HG02973 (cell line): ENCODE measurements around the gene TFEC.
"Not testable (repeated sequence)": the region's sequence is repeated elsewhere in the genome, so short reads cannot be mapped to it uniquely, and the experiment has no call there.

ENCODE experiments used
- ATAC-seq: cut with Tn5 transposase; IDR thresholded peaks from one replicate; pipeline ENCODE4 v1.9.1; 2021; ENCODE audit warnings: moderate library complexity; ENCODE audit not compliant: unreplicated experiment

The TFEC gene

DNA sequence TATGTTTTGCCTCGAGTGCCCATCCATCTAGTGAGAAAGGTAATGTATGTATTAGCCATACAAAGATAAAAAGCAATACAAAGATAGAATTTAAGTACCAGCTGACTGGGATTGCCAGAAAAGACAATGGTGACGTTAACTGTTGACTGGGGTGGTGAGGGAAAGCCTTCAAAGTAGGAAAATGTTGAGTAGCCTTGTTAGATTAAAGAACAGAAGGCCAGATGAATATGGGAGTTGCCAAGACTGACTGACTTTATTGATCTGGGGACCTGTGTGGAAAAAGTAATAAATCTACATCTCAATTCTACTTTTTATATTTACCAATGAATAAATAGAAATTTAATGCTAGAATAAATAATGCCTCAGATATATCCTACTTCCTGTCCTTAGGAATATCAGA is 97.7 kb downstream of the TFEC start:
- ATAC-seq, result no peak

DNA sequence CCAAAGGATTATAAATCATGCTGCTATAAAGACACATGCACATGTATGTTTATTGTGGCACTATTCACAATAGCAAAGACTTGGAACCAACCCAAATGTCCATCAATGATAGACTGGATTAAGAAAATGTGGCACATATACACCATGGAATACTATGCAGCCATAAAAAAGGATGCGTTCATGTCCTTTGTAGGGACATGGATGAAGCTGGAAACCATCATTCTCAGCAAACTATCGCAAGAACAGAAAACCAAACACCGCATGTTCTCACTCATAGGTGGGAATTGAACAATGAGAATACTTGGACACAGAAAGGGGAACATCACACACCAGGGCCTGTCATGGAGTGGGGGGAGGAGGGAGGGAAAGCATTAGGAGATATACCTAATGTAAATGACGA is 100.4 kb downstream of the TFEC start:
- not testable (repeated sequence) for ATAC-seq

DNA sequence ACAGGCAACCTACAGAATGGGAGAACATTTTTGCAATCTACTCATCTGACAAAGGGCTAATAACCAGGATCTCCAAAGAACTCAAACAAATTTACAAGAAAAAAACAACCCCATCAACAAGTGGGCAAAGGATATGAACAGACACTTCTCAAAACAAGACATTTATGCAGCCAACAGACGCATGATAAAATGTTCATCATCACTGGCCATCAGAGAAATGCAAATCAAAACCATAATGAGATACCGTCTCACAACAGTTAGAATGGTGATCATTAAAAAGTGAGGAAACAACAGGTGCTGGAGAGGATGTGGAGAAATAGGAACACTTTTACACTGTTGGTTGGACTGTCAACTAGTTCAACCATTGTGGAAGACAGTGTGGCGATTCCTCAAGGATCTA is 100.8 kb downstream of the TFEC start:
- not testable (repeated sequence) for ATAC-seq

DNA sequence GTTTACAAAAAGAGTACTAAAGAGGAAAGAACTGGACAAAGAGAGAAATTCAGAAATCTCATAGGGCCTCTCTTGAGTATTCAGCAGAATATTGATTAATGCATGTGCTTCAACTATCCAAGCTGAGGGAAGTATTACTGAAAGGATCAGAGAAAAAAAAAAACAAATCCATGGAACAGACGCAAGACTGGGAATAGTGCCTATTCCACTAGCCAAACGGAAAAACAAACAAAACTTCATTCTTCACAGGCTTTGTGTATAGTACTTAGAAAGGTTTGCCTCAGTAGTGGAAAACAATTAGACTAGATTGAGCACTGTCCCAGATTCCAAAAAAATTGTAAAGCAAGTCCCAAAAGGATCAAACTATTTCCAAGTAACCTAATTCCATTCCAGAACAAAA is 106.2 kb downstream of the TFEC start:
- ATAC-seq, result no peak

DNA sequence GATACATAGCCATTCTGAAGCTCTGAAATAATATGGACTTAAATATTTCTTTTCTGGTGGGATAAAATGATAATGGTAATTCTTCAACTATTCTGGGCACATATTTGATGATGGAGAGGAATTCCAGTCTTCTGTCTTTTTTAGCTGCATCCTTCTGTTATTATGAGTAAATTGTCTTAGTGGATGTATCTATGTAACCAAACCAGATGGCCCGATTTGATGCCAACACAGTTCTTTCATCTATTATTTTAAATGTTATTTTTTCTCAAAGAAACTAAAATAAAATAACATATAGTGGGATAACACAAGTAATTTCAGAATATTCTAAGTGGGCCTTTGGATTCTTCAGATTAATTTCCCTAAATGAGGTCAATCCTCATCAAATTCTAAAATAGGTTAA is 110.2 kb downstream of the TFEC start:
- no peak for ATAC-seq

DNA sequence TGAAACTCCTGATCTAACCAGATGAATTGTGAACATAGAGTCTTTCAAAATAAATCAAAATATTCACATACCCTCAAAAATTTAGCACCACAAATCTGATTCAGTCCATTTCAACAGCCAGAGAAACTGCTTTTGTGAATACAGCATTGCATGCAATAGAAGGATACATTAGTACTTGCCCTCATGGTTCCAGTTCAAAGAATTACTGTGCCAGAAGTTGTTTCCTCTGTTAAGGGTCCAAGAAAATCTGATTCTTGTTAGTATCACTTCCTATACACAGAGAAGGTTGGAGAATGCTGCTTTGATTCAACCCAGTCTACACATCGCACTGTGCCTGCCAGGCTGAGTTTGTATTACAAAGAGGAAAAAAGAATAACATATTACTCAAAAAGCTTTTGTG is 115.6 kb downstream of the TFEC start:
- ATAC-seq, result no peak

DNA sequence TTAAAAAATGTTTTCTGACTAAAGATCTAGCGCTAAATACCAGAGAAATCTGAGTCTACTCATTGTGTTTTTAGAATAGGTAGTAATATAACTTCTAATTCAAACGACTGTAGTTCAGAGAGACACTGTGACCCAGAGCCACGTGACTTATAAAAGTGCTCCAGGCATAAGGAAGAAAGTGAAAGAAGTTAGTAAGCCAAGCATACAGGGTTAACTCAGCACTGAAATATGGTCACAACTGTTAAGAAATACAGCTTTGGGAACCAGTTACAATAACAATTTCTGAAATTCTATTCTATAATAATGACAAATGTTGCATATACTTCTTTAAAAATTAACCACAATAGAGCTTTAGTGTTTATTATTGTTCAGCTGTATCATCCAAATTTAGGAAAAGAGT is 119.1 kb downstream of the TFEC start:
- ATAC-seq, result no peak

DNA sequence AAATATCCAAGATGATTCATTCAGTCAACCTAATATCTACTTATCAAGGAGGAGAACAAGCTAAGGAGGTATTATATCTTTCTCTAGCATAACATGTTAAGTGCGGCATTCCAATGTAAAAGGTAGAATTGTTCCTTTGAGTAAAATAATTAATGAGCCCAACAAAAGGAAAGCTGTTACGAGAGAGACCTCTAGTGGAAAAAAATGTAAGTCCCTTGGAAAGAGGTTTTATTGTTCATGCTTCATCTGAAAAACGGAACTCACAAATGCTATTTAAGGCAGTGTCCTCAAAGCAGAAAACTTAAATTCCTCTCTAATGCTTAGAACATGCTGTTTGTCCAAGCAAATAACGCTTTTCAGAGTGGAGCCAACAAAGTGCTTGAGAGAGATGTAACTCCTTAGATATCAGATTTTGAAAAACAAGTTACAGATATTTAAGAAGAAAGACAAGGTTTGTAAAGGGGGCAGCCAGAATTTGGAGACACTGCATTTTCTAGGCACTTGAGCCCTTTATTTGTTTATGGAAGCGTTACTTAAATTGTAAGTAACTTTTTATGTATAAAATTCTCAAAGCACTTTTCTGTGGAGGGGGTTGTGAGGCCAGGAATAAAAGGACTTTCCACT is 119.9 kb downstream of the TFEC start:
- no peak for ATAC-seq

DNA sequence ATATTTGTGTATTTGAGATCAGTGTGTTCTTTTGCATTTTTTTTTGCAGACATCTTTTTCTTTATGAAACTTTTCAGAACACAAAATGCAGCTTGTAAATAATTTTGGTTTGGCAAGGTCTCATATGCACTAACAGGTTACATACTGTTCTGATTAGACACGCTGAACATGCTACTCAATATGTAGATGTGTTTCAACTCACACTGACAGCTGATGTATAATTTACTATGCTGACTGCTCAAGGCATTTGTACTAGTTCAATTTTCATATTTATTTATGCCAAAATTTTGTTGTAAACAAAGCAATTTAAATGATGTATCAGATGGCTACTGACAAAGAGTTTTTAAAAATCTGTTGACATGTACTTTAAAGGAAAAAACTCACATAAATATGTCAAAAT is 123.8 kb downstream of the TFEC start:
- no peak for ATAC-seq

DNA sequence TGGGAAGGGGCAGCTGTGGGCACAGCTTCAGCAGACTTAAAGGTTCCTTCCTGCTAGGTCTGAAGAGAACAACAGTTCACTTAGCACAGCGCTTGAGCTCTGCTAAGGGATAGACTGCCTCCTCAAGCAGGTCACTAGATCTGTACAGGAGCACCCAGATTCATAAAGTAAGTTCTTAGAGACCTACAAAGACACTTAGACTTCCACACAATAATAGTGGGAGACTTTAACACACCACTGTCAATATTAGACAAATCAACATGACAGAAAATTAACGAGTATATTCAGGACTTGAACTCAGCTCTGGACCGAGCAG is 140.9 kb downstream of the TFEC start:
- no peak for ATAC-seq

DNA sequence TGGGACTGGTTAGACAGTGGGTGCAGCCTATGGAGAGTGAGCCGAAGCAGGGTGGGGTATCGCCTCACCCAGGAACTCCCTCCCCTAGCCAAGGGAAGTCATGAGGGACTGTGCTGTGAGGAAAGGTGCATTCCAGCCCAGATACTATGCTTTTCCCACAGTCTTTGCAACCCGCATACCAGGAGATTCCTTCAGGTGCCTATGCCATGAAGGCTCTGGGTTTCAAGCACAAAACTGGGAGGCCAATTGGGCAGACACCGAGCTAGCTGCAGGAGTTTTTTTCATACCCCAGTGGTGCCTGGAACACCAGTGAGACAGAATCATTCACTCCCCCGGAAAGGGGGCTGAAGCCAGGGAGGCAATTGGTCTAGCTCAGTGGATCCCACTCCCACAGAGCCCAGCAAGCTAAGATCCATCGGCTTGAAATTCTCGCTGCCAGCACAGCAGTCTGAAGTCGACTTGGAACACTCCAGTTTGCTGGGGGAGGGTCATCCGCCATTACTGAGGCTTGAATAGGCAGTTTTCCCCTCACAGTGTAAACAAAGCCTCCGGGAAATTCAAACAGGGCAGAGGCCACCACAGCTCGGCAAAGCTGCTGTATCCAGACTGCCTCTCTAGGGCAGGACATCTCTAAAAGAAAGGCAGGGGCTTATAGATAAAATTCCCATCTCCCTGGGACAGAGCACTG is 141.4 kb downstream of the TFEC start:
- no peak for ATAC-seq

DNA sequence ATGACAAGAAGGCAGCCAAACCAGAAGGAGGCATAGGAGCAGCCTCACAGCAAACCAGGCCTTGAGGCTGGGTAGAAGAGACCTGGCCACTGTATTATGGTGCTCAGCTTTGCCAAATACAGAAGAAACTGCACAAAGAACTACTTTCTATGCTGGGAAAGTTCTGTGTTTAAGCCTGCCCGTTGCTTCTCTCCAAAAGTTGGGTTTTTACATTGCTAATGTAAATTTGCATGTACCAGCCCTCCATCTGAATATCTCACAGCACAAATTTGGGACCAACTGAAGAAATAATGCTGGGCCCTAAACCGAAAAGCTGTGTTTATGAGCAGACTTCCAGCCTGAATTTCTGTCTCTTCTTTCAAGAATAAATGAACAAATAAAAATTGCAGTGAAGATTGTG is 145.0 kb downstream of the TFEC start:
- no peak for ATAC-seq
